AG10803 (cell line): ENCODE data around the gene FAM50B.
A peak's percentile ranks its signal among the peaks of the same experiment; 100 is the strongest.

Experiments used
- DNase-seq: peaks from one replicate; pipeline ENCODE4 v3.0.0; 2010; ENCODE audit warnings: low read depth
- H3K4me3 ChIP-seq: 2 replicates; pipeline ENCODE4 v1.5.1; 2011; ENCODE audit warnings: mild to moderate bottlenecking, low read length, control low read depth
- CTCF ChIP-seq: conservative IDR thresholded peaks from 2 replicates; pipeline ENCODE4 v1.5.1; 2011; ENCODE audit warnings: mild to moderate bottlenecking, low read length, control low read depth, inconsistent platforms

The FAM50B gene

GRCh38 chr6:3873051-3873450 is 23.9 kb downstream of the FAM50B start:
- DNase-seq, result no peak
- H3K4me3 ChIP-seq, result no peak overlapping the region
- TF ChIP-seq CTCF, result no peak

- H3K4me3 ChIP-seq, result no peak overlapping the region
- no peak for TF ChIP-seq CTCF
- DNase-seq, result no peak
These were observed 24.9 kb downstream of the FAM50B start for GRCh38 chr6:3874069-3874468.

- DNase-seq, result no peak
- no peak for TF ChIP-seq CTCF
- no peak overlapping the region for H3K4me3 ChIP-seq
These were observed 26.3 kb downstream of the FAM50B start for GRCh38 chr6:3875486-3875885.

- DNase-seq, result no peak
- TF ChIP-seq CTCF, result no peak
- H3K4me3 ChIP-seq, result no peak overlapping the region
These were observed 26.9 kb downstream of the FAM50B start for GRCh38 chr6:3876101-3876500.

GRCh38 chr6:3876866-3877265 is 27.7 kb downstream of the FAM50B start:
- peak; percentile 26 for DNase-seq
- TF ChIP-seq CTCF, result no peak
- H3K4me3 ChIP-seq, result no peak overlapping the region

GRCh38 chr6:3878048-3878666 is 29.0 kb downstream of the FAM50B start:
- H3K4me3 ChIP-seq, result no peak overlapping the region
- DNase-seq, result no peak
- no peak for TF ChIP-seq CTCF

GRCh38 chr6:3879194-3879952 is 30.2 kb downstream of the FAM50B start:
- TF ChIP-seq CTCF, result no peak
- no peak for DNase-seq
- H3K4me3 ChIP-seq, result no peak overlapping the region
